OCI-LY3 (cell line): ENCODE data around the gene OR10J5.

ENCODE experiments used
- H2AFZ ChIP-seq: fragments of 200-600, 300-600 bp; shearing (Covaris generic); 2 replicates; pipeline ENCODE4 v1.6.0; 2014; ENCODE audit warnings: antibody characterized with exemption, low read depth, low read length
- H3K27ac ChIP-seq: fragments of 200-600, 300-600 bp; sonication (generic); 2 replicates; pipeline ENCODE4 v1.5.1; 2014; ENCODE audit warnings: mild to moderate bottlenecking, low read length, moderate library complexity, mixed read lengths
- H3K27me3 ChIP-seq: fragments of 200-600, 300-600 bp; sonication (generic); 2 replicates; pipeline ENCODE4 v1.6.1; 2014; ENCODE audit warnings: low read depth, low read length, mixed read lengths
- H3K36me3 ChIP-seq: fragments of 200-600, 300-600 bp; sonication (generic); replicated peaks from 2 replicates; pipeline ENCODE3; 2014; ENCODE audit warnings: low read depth, low read length, mixed read lengths
- H3K4me1 ChIP-seq: fragments of 300-600, 200-600 bp; sonication (generic); 2 replicates; pipeline ENCODE4 v1.6.1; 2014; ENCODE audit warnings: low read length, mixed read lengths
- H3K4me2 ChIP-seq: fragments of 200-600, 300-600 bp; sonication (generic); 2 replicates; pipeline ENCODE4 v1.6.1; 2014; ENCODE audit warnings: low read length, mixed read lengths
- H3K4me3 ChIP-seq: fragments of 300-600, 200-600 bp; sonication (generic); 2 replicates; pipeline ENCODE4 v1.5.1; 2014; ENCODE audit warnings: antibody characterized with exemption, mild to moderate bottlenecking, low read length, moderate library complexity
- H3K79me2 ChIP-seq: fragments of 300-600, 200-600 bp; shearing (Covaris generic); 2 replicates; pipeline ENCODE4 v1.6.1; 2014; ENCODE audit warnings: mild to moderate bottlenecking, low read length, mixed read lengths
- H3K9ac ChIP-seq: fragments of 300-600, 200-600 bp; shearing (Covaris generic); 2 replicates; pipeline ENCODE4 v1.6.0; 2014; ENCODE audit warnings: mild to moderate bottlenecking, low read length, moderate library complexity
- H3K9me3 ChIP-seq: fragments of 200-600, 300-600 bp; shearing (Covaris generic); 2 replicates; pipeline ENCODE4 v1.6.1; 2014; ENCODE audit warnings: low read length, mixed read lengths; ENCODE audit not compliant: insufficient read depth
- H4K20me1 ChIP-seq: fragments of 200-600, 300-600 bp; sonication (generic); 2 replicates; pipeline ENCODE4 v1.6.1; 2016; ENCODE audit warnings: low read length, mixed read lengths; ENCODE audit not compliant: insufficient read depth
- CTCF ChIP-seq: fragments of 200-600, 300-600 bp; sonication (generic); IDR thresholded peaks from 2 replicates; pipeline ENCODE4 v1.5.1; 2014; ENCODE audit warnings: antibody characterized with exemption, low read length, low read depth
- EZH2phosphoT487 ChIP-seq: fragments of 200-600 bp; shearing (Covaris generic); IDR thresholded peaks from 2 replicates; pipeline ENCODE4 v1.6.1; 2018; ENCODE audit warnings: antibody characterized with exemption, mixed run types, low read depth

Gene OR10J5

GRCh38 chr1:159577446-159577845, 41.6 kb upstream of the OR10J5 start:
- no peaks in the 10 kb centered on the region for H3K79me2 ChIP-seq
- no peak overlapping the region for H2AFZ ChIP-seq
- no peak overlapping the region for H3K4me3 ChIP-seq
- H3K27me3 ChIP-seq: no peaks in the 10 kb centered on the region
- H3K36me3 ChIP-seq: no peaks in the 10 kb centered on the region
- H3K27ac ChIP-seq: no peak overlapping the region
- H4K20me1 ChIP-seq: no peaks in the 10 kb centered on the region
- no peak overlapping the region for H3K9ac ChIP-seq
- no peak overlapping the region for H3K4me2 ChIP-seq
- no peaks in the 10 kb centered on the region for H3K9me3 ChIP-seq
- H3K4me1 ChIP-seq: peaks cover 26% of the 10 kb centered on the region
- TF ChIP-seq CTCF (no peak), EZH2phosphoT487 (no peak)

GRCh38 chr1:159562680-159563079, 26.9 kb upstream of the OR10J5 start:
- Histone ChIP-seq H3K9me3 (peaks cover 11% of the 10 kb centered on the region; the same call in 1 of the 2 replicates), H3K79me2 (no peaks in the 10 kb centered on the region), H3K27ac (no peak overlapping the region), H3K4me2 (no peak overlapping the region), H4K20me1 (no peaks in the 10 kb centered on the region), H2AFZ (peak overlapping the region; percentile 44), H3K4me3 (no peak overlapping the region), H3K36me3 (peaks cover 14% of the 10 kb centered on the region), H3K9ac (no peak overlapping the region), H3K27me3 (no peaks in the 10 kb centered on the region), H3K4me1 (peaks cover 37% of the 10 kb centered on the region)
- TF ChIP-seq CTCF (no peak), EZH2phosphoT487 (no peak)

GRCh38 chr1:159561497-159561896, 25.7 kb upstream of the OR10J5 start:
- Histone ChIP-seq H4K20me1 (no peaks in the 10 kb centered on the region), H3K9me3 (peaks cover 11% of the 10 kb centered on the region; the same call in 1 of the 2 replicates), H3K4me3 (peak overlapping the region; percentile 8; the same call in 1 of the 2 replicates), H3K27me3 (no peaks in the 10 kb centered on the region), H3K27ac (peak overlapping the region; percentile 62), H3K36me3 (peaks cover 14% of the 10 kb centered on the region), H3K4me1 (peaks cover 30% of the 10 kb centered on the region), H3K79me2 (no peaks in the 10 kb centered on the region), H3K4me2 (peak overlapping the region; percentile 58), H3K9ac (no peak overlapping the region), H2AFZ (no peak overlapping the region)
- no peak for TF ChIP-seq CTCF

- Histone ChIP-seq H3K27me3 (no peaks in the 10 kb centered on the region), H3K9ac (no peak overlapping the region), H2AFZ (no peak overlapping the region), H3K79me2 (no peaks in the 10 kb centered on the region), H4K20me1 (no peaks in the 10 kb centered on the region), H3K9me3 (peaks cover 10% of the 10 kb centered on the region; the same call in 1 of the 2 replicates), H3K4me2 (no peak overlapping the region), H3K36me3 (peaks cover 14% of the 10 kb centered on the region), H3K4me3 (no peak overlapping the region), H3K27ac (no peak overlapping the region), H3K4me1 (peaks cover 30% of the 10 kb centered on the region)
- no peak for TF ChIP-seq CTCF
- TF ChIP-seq EZH2phosphoT487: no peak
Measured at GRCh38 chr1:159560599-159560998, 24.8 kb upstream of the OR10J5 start.
